Colonic mucosa (tissue), 4 donors: Measurements from ENCODE around the gene FAU. TPM values are rescaled to one million over a fixed set of nuclear protein-coding genes. Genes with fewer than 3 reads are reported as not detected.

ENCODE experiments used
- DNase-seq: peaks from one replicate; pipeline ENCODE4 v3.0.0-alpha.2; 2020
- H3K27ac ChIP-seq: fragments of 200-600 bp; one replicate; pipeline ENCODE4 v1.8.0; 2021
- H3K27me3 ChIP-seq: fragments of 200-600 bp; one replicate; pipeline ENCODE4 v1.8.0; 2021
- H3K36me3 ChIP-seq: fragments of 200-600 bp; one replicate; pipeline ENCODE4 v1.8.0; 2021
- H3K4me1 ChIP-seq: fragments of 200-600 bp; one replicate; pipeline ENCODE4 v1.8.0; 2021; ENCODE audit warnings: mild to moderate bottlenecking
- H3K4me3 ChIP-seq: fragments of 200-600 bp; one replicate; pipeline ENCODE4 v1.8.0; 2021
- H3K9ac ChIP-seq, 2 donors: one replicate each; pipeline ENCODE4 v1.7.0; 2013; ENCODE audit warnings: control low read depth in 2 of 2, low read depth in 2 of 2, low read length in 2 of 2
- H3K9me3 ChIP-seq: fragments of 200-600 bp; one replicate; pipeline ENCODE4 v1.8.0; 2021
- intact Hi-C: fragments of 100-400 bp; cut with DNase I; formaldehyde crosslinking; loops from one replicate; pipeline ENCODE4 v1.14.1; 2022
- total RNA-seq, 2 donors: library from RNA; stranded (reverse); fragmentation: NEBNext Ultra II Directional in 1 of 2; extraction: Animal tissue kit (Norgen Biotek cat#: 25700) in 1 of 2; gene quantifications; one replicate each; pipeline ENCODE4 v1.2.1, GENCODE V29; 2021
- TF ChIP-seq, protein P1 (sequence below): fragments of 200-600 bp; IDR thresholded peaks from one replicate; pipeline ENCODE4 v1.8.0; 2022; ENCODE audit warnings: antibody characterized with exemption, mild to moderate bottlenecking
- donor health status: healthy.
- donor health status: DM: no; HTN: no; CAD: no.
- donor health status: DM: no; HTN: no; CAD: no.

FAU gene
- total RNA-seq, 2 donors from 2014 or later, result 752 to 950 TPM

DNA sequence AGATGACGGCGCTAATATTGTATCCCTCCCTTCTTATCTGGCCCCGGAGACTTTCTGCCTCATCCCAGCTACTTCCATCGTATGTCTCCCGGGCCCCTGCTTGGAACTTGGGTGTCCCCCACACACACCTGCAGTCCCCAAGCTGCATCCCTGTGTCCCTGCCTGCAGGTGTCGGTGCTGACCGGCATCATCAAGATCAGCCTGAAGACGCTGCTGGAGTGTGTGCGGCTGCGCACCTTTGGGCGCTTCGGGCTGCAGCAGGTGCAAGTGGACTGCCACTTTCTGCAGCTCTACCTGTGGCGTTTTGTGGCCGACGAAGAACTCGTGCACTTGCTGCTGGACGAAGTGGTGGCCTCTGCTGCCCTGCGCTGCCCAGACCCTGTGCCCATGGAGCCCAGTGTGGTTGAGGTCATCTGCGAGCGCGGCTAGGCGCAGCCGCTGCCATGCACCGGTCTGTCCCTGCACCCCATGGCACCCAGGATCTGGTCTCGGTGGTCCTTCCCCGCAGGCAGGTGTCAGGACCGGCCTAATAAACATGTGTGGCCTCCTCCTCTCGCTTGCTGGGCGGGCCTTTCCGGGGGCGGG lies 10.7 kb downstream of the FAU start:
- H3K27me3 ChIP-seq, result no peaks in the 10 kb centered on the region
- no peak overlapping the region for H3K9ac ChIP-seq
- H3K36me3 ChIP-seq, result no peaks in the 10 kb centered on the region
- intact Hi-C loops, result loop anchor here (10.0 kb wide), 1 partner anchor 144 kb away; no protein-coding TSS in a partner anchor
- H3K9me3 ChIP-seq, result no peaks in the 10 kb centered on the region
- H3K4me3 ChIP-seq, result no peak overlapping the region
- H3K4me1 ChIP-seq, result peaks cover 25% of the 10 kb centered on the region
- TF ChIP-seq, protein P1, sequence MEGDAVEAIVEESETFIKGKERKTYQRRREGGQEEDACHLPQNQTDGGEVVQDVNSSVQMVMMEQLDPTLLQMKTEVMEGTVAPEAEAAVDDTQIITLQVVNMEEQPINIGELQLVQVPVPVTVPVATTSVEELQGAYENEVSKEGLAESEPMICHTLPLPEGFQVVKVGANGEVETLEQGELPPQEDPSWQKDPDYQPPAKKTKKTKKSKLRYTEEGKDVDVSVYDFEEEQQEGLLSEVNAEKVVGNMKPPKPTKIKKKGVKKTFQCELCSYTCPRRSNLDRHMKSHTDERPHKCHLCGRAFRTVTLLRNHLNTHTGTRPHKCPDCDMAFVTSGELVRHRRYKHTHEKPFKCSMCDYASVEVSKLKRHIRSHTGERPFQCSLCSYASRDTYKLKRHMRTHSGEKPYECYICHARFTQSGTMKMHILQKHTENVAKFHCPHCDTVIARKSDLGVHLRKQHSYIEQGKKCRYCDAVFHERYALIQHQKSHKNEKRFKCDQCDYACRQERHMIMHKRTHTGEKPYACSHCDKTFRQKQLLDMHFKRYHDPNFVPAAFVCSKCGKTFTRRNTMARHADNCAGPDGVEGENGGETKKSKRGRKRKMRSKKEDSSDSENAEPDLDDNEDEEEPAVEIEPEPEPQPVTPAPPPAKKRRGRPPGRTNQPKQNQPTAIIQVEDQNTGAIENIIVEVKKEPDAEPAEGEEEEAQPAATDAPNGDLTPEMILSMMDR, result no peak
- no peak overlapping the region for H3K27ac ChIP-seq
- DNase-seq, result no peak

- intact Hi-C loops, result loop anchor here (10.0 kb wide), 1 partner anchor 144 kb away; no protein-coding TSS in a partner anchor
- Histone ChIP-seq H3K27ac (no peak overlapping the region), H3K9me3 (no peaks in the 10 kb centered on the region), H3K4me1 (peaks cover 19% of the 10 kb centered on the region), H3K36me3 (no peaks in the 10 kb centered on the region), H3K9ac (no peak overlapping the region), H3K4me3 (no peak overlapping the region), H3K27me3 (no peaks in the 10 kb centered on the region)
- peak; percentile 96 for DNase-seq
- TF ChIP-seq, protein P1, result peak; percentile 99
These were observed 11.5 kb downstream of the FAU start for GRCh38 chr11:65110354-65110861.

DNA sequence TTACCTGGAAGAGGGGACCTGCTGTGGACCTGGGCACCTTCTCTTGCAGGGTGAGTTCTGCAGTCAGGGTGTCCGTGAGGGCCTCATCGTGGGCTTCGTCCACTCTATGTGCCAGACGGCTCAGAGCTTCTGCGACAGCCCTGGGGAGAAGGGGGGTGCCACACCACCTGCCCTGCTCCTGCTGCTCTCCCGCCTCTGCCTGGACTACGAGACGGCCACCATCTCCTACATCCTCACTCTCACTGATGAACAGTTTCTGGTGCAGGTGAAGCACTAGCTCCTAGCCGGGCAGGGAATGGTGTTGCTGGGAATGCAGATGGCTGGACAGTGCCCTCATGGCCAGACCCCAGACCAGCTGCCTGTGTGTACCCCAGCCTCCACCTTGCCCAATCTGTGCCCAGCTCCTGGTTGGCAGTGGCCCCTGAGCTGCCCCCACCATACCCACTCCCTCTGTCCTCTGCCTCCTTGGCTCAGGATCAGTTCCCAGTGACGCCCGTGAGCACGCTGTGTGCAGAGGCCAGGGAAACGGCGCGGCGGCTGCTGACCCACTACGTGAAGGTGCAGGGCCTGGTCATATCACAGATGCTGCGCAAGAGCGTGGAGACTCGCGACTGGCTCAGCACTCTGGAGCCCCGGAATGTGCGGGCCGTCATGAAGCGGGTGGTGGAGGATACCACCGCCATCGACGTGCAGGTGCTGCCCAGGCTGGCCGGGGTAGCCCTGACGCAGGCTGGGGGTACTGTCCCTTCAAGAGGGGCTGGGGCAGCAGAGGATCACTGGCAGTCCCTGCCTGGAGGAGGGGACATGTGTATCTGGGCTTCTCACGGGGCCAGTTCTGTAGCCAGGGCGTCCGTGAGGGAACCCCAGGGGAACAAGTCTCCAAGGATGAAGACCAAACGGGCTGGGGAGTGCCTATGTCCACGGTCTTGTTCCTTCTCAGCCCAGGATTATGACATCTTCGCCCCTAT lies 12.4 kb downstream of the FAU start:
- DNase-seq, result no peak
- H3K9ac ChIP-seq, result no peak overlapping the region

GRCh38 chr11:65108469-65109123 lies 13.3 kb downstream of the FAU start:
- Histone ChIP-seq H3K27ac (no peak overlapping the region), H3K4me1 (peaks cover 17% of the 10 kb centered on the region), H3K4me3 (no peak overlapping the region), H3K9me3 (no peaks in the 10 kb centered on the region), H3K27me3 (no peaks in the 10 kb centered on the region), H3K9ac (no peak overlapping the region), H3K36me3 (no peaks in the 10 kb centered on the region)
- DNase-seq, result no peak
- intact Hi-C loops, result no loop called here
- TF ChIP-seq, protein P1, result no peak

More for the DNA sequence above, 12.4 kb downstream of the FAU start:
- TF ChIP-seq, protein P1, result no peak
- Histone ChIP-seq H3K4me1 (peaks cover 19% of the 10 kb centered on the region), H3K27ac (no peak overlapping the region), H3K4me3 (no peak overlapping the region), H3K36me3 (no peaks in the 10 kb centered on the region), H3K27me3 (no peaks in the 10 kb centered on the region), H3K9me3 (no peaks in the 10 kb centered on the region)
- intact Hi-C loops, result loop anchor here (10.0 kb wide), 1 partner anchor 145 kb away; no protein-coding TSS in a partner anchor

DNA sequence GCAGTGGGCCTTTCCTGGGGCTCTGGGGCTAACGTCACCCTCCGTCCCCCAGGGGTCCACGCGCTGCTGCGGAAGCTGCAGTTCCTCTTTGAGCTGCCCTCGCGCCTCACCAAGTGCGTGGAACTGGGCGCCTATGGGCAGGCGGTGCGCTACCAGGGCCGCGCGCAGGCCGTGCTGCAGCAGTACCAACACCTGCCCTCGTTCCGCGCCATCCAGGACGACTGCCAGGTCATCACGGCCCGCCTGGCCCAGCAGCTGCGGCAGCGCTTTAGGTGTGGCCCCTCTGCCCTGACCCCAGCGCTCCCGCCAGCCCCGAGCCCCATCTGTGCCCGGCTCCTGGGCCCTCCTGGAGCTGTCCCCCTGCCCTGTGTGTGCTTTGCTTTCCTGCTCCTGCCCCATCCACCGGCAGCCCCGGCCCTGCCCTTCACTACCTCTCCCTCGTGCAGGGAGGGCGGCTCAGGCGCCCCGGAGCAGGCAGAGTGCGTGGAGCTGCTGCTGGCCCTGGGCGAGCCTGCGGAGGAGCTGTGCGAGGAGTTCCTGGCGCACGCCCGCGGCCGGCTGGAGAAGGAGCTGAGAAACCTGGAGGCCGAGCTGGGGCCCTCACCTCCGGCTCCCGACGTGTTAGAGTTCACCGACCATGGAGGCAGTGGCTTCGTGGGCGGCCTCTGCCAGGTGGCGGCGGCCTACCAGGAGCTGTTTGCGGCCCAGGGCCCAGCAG lies 14.0 kb downstream of the FAU start:
- no peaks in the 10 kb centered on the region for H3K36me3 ChIP-seq
- H3K27me3 ChIP-seq, result no peaks in the 10 kb centered on the region
- no peak for DNase-seq
- H3K9ac ChIP-seq, result no peak overlapping the region
- H3K4me1 ChIP-seq, result peaks cover 10% of the 10 kb centered on the region
- no peaks in the 10 kb centered on the region for H3K9me3 ChIP-seq
- no peak overlapping the region for H3K27ac ChIP-seq
- TF ChIP-seq, protein P1, result no peak
- intact Hi-C loops, result no loop called here
- no peak overlapping the region for H3K4me3 ChIP-seq
